ENCODE results near the gene FKBP1A.

Gene FKBP1A

GRCh38 chr20:1427457-1428054, 34.7 kb upstream of the FKBP1A start:
- H3K9ac ChIP-seq (ENCODE audit: low read depth, low read length): no peak overlapping the region

DNA sequence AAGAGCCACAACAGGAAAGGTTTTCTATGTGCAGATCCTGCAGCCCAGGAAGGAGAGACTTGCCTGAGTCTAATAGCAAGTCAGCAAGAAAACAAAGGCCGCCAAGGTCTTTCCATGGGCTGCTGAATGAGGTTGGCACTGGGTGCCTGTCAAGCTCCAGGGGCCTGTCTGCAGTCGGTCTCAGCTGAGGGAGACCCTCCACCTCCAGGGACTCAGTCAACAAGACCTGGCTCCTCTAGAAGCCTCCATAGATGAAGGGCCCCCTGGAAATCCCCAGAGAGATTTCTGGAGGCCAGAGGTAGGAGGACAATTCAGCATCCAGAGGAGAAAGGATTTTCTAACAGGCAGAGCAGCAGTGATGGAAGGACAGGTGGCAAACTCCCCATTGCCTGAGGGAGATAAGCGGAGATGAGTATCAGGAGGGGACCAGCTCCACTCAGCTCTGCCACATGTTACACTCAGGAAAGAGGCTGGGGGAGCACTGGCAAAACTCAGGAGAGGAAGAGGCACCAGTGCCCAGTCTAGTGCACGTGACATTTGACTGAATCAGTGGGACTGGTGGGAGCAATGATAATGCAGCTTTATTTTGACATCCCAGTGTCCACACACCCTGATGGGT, 33.5 kb upstream of the FKBP1A start:
- Histone ChIP-seq H3K4me3 (ENCODE audit: low read depth in 1 of 2, low read length in 2 of 2) (no peak overlapping the region), H3K9ac (ENCODE audit: low read depth, low read length) (no peak overlapping the region), H2AFZ (ENCODE audit: low read depth, low read length) (no peak overlapping the region), H3K27me3 (ENCODE audit: insufficient read depth, low read length, poor library complexity) (no peaks in the 10 kb centered on the region), H3K4me2 (ENCODE audit: insufficient read depth, low read length) (no peak overlapping the region), H3K79me2 (ENCODE audit: insufficient read depth, low read length) (no peaks in the 10 kb centered on the region), H3K4me1 (ENCODE audit: insufficient read depth, low read length) (peaks cover 3% of the 10 kb centered on the region), H3K9me3 (ENCODE audit: insufficient read depth, low read length, severe bottlenecking) (peaks cover under 1% of the 10 kb centered on the region), H3K27ac (ENCODE audit: low read length) (no peak overlapping the region), H3K36me3 (ENCODE audit: insufficient read depth, low read length) (no peaks in the 10 kb centered on the region), H4K20me1 (ENCODE audit: insufficient read depth, low read length) (no peaks in the 10 kb centered on the region)
- ATAC-seq (ENCODE audit: insufficient read depth, low read depth) (no peak), DNase-seq (no peak)
- TF ChIP-seq CTCF (IDR thresholded peaks at IDR 0.05; ENCODE audit: borderline replicate concordance, extremely low read depth, low read length, poor library complexity, severe bottlenecking): no peak
- no peak for TF ChIP-seq EZH2 (IDR thresholded peaks at IDR 0.05; ENCODE audit: borderline replicate concordance, low read depth, low read length, severe bottlenecking)

More at GRCh38 chr20:1427457-1428054, 34.7 kb upstream of the FKBP1A start:
- no peaks in the 10 kb centered on the region for H4K20me1 ChIP-seq (ENCODE audit: insufficient read depth, low read length)
- no peaks in the 10 kb centered on the region for H3K27me3 ChIP-seq (ENCODE audit: insufficient read depth, low read length, poor library complexity)
- no peak overlapping the region for H3K4me3 ChIP-seq (ENCODE audit: low read depth in 1 of 2, low read length in 2 of 2)
- H2AFZ ChIP-seq (ENCODE audit: low read depth, low read length): no peak overlapping the region
- H3K79me2 ChIP-seq (ENCODE audit: insufficient read depth, low read length): no peaks in the 10 kb centered on the region
- H3K9me3 ChIP-seq (ENCODE audit: insufficient read depth, low read length, severe bottlenecking): no peaks in the 10 kb centered on the region
- peaks cover 3% of the 10 kb centered on the region for H3K4me1 ChIP-seq (ENCODE audit: insufficient read depth, low read length)
- TF ChIP-seq EZH2 (IDR thresholded peaks at IDR 0.05; ENCODE audit: borderline replicate concordance, low read depth, low read length, severe bottlenecking) (no peak), CTCF (IDR thresholded peaks at IDR 0.05; ENCODE audit: borderline replicate concordance, extremely low read depth, low read length, poor library complexity, severe bottlenecking) (no peak)
- no peak overlapping the region for H3K4me2 ChIP-seq (ENCODE audit: insufficient read depth, low read length)
- 0 out of 3 replicates have a peak, but pooled peaks have one; percentile 42 for ATAC-seq (ENCODE audit: insufficient read depth, low read depth)
- H3K27ac ChIP-seq (ENCODE audit: low read length): no peak overlapping the region
- no peaks in the 10 kb centered on the region for H3K36me3 ChIP-seq (ENCODE audit: insufficient read depth, low read length)
- no peak for DNase-seq

GRCh38 chr20:1424336-1424735, 31.5 kb upstream of the FKBP1A start:
- no peaks in the 10 kb centered on the region for H3K27me3 ChIP-seq (ENCODE audit: insufficient read depth, low read length, poor library complexity)
- H3K9ac ChIP-seq (ENCODE audit: low read depth, low read length): no peak overlapping the region
- no peaks in the 10 kb centered on the region for H3K36me3 ChIP-seq (ENCODE audit: insufficient read depth, low read length)
- TF ChIP-seq EZH2 (IDR thresholded peaks at IDR 0.05; ENCODE audit: borderline replicate concordance, low read depth, low read length, severe bottlenecking) (no peak), CTCF (IDR thresholded peaks at IDR 0.05; ENCODE audit: borderline replicate concordance, extremely low read depth, low read length, poor library complexity, severe bottlenecking) (no peak)
- no peak for DNase-seq
- no peak for ATAC-seq (ENCODE audit: insufficient read depth, low read depth)
- no peak overlapping the region for H3K4me2 ChIP-seq (ENCODE audit: insufficient read depth, low read length)
- H2AFZ ChIP-seq (ENCODE audit: low read depth, low read length): no peak overlapping the region
- no peaks in the 10 kb centered on the region for H3K79me2 ChIP-seq (ENCODE audit: insufficient read depth, low read length)
- H3K27ac ChIP-seq (ENCODE audit: low read length): no peak overlapping the region
- no peak overlapping the region for H3K4me3 ChIP-seq (ENCODE audit: low read depth in 1 of 2, low read length in 2 of 2)
- H3K4me1 ChIP-seq (ENCODE audit: insufficient read depth, low read length): no peaks in the 10 kb centered on the region; the same call in 1 of the 2 replicates
- H4K20me1 ChIP-seq (ENCODE audit: insufficient read depth, low read length): no peaks in the 10 kb centered on the region
- H3K9me3 ChIP-seq (ENCODE audit: insufficient read depth, low read length, severe bottlenecking): peaks cover 19% of the 10 kb centered on the region

Measured in DND-41 (cell line).